Ovary (tissue), 1 donor: Measurements from ENCODE around the gene PHLDB2.

Experiments used
- EP300 ChIP-seq: sonication (generic); formaldehyde crosslinking; IDR thresholded peaks from one replicate; pipeline ENCODE4 v1.6.1; 2017; ENCODE audit warnings: antibody characterized with exemption
- POLR2A ChIP-seq: fragments of 450-650 bp; IDR thresholded peaks from one replicate; pipeline ENCODE4 v1.6.1; 2017; ENCODE audit warnings: antibody characterized with exemption, mild to moderate bottlenecking, moderate library complexity

GRCh38 chr3:111850537-111850936 lies 8.5 kb upstream of the PHLDB2 start:
- TF ChIP-seq EP300 (no peak), POLR2A (no peak)
